CD14-positive monocyte (primary cell): ENCODE data around the gene LOC128125822.

Experiments used
- DNase-seq, 3 donors: peaks; one replicate each; pipeline ENCODE4 v3.0.0-alpha.2; 2011 to 2022
- H2AFZ ChIP-seq: 2 replicates; pipeline ENCODE4 v1.6.0; 2012; ENCODE audit warnings: mild to moderate bottlenecking, low read depth, low read length, inconsistent platforms; ENCODE audit not compliant: insufficient read depth, poor library complexity, severe bottlenecking
- H3K27ac ChIP-seq, 2 donors: 1 replicate in 1 of 2; 2 replicates in 1 of 2; pipeline ENCODE4 v1.5.1; 2012 to 2013; ENCODE audit warnings: low read length in 2 of 2, control low read depth in 1 of 2, inconsistent platforms in 1 of 2, low read depth in 1 of 2, mild to moderate bottlenecking in 1 of 2
- H3K27me3 ChIP-seq, 2 donors: one replicate each; pipeline versions ENCODE4 v1.6.0 to v1.6.1; 2011 to 2013; ENCODE audit warnings: low read length in 2 of 2; ENCODE audit not compliant: control insufficient read depth in 2 of 2, insufficient read depth in 2 of 2
- H3K36me3 ChIP-seq, 2 donors: replicated peaks in 1 of 2; 1 replicate in 1 of 2; 2 replicates in 1 of 2; pipeline versions ENCODE4 v1.5.1 to v1.6.1; 2012 to 2013; ENCODE audit warnings: low read length in 2 of 2, control low read depth in 1 of 2, inconsistent platforms in 1 of 2, mild to moderate bottlenecking in 1 of 2; ENCODE audit not compliant: insufficient read depth in 2 of 2, control insufficient read depth in 1 of 2
- H3K4me1 ChIP-seq, 2 donors: 1 replicate in 1 of 2; 2 replicates in 1 of 2; pipeline versions ENCODE4 v1.5.1 to v1.6.1; 2012 to 2013; ENCODE audit warnings: low read length in 2 of 2, control low read depth in 1 of 2, inconsistent platforms in 1 of 2, mild to moderate bottlenecking in 1 of 2, moderate library complexity in 1 of 2; ENCODE audit not compliant: insufficient read depth in 2 of 2, control insufficient read depth in 1 of 2
- H3K4me2 ChIP-seq: replicated peaks from 2 replicates; pipeline ENCODE3; 2012; ENCODE audit warnings: low read length, moderate library complexity, mild to moderate bottlenecking; ENCODE audit not compliant: poor library complexity, severe bottlenecking; ENCODE audit errors: extremely low read depth
- H3K4me3 ChIP-seq, 3 experiments: fragments of 200-600 bp in 1 of 3; sonication (generic) in 1 of 3; replicated peaks in 1 of 3; 1 replicate in 2 of 3; 2 replicates in 1 of 3; pipeline ENCODE4 v1.5.1; 2011 to 2013; ENCODE audit warnings: low read length in 3 of 3, mild to moderate bottlenecking in 3 of 3, control low read depth in 2 of 3, low read depth in 2 of 3, inconsistent platforms in 1 of 3, moderate library complexity in 1 of 3
- H3K79me2 ChIP-seq: 2 replicates; pipeline ENCODE4 v1.6.0; 2012; ENCODE audit warnings: mild to moderate bottlenecking, control low read depth, inconsistent platforms, low read length, moderate library complexity; ENCODE audit not compliant: insufficient read depth
- H3K9ac ChIP-seq: 2 replicates; pipeline ENCODE4 v1.6.0; 2017; ENCODE audit warnings: low read length, mild to moderate bottlenecking; ENCODE audit not compliant: insufficient read depth, poor library complexity, severe bottlenecking
- H3K9me3 ChIP-seq, 2 donors: replicated peaks in 1 of 2; 1 replicate in 1 of 2; 2 replicates in 1 of 2; pipeline versions ENCODE4 v1.5.1 to v1.6.1; 2012 to 2013; ENCODE audit warnings: low read length in 2 of 2, control low read depth in 1 of 2; ENCODE audit not compliant: control insufficient read depth in 1 of 2, insufficient read depth in 1 of 2
- H4K20me1 ChIP-seq: 2 replicates; pipeline ENCODE4 v1.6.0; 2012; ENCODE audit warnings: mild to moderate bottlenecking, low read length, control low read depth, moderate library complexity; ENCODE audit not compliant: insufficient read depth
- H3K27ac Mint-ChIP-seq, 7 donors: one replicate each; pipeline ENCODE4 v1.8.0; 2020; ENCODE audit warnings: mild to moderate bottlenecking in 7 of 7, mixed read lengths in 7 of 7, moderate library complexity in 6 of 7, inconsistent platforms in 2 of 7
- H3K27me3 Mint-ChIP-seq, 3 donors: one replicate each; pipeline ENCODE4 v1.8.0; 2021 to 2022; ENCODE audit warnings: low read depth in 3 of 3, mild to moderate bottlenecking in 3 of 3, mixed read lengths in 3 of 3, moderate library complexity in 3 of 3, inconsistent platforms in 1 of 3
- H3K36me3 Mint-ChIP-seq, 2 donors: one replicate each; pipeline ENCODE4 v1.8.0; 2020; ENCODE audit warnings: mixed read lengths in 2 of 2, inconsistent platforms in 1 of 2, mild to moderate bottlenecking in 1 of 2
- H3K4me1 Mint-ChIP-seq: one replicate; pipeline ENCODE4 v1.8.0; 2020; ENCODE audit warnings: mild to moderate bottlenecking, mixed read lengths
- H3K4me3 Mint-ChIP-seq, 2 donors: one replicate each; pipeline ENCODE4 v1.8.0; 2020; ENCODE audit warnings: mild to moderate bottlenecking in 2 of 2, mixed read lengths in 2 of 2, moderate library complexity in 1 of 2
- H3K9me3 Mint-ChIP-seq, 7 donors: one replicate each; pipeline ENCODE4 v1.8.0; 2020 to 2022; ENCODE audit warnings: mixed read lengths in 7 of 7, mild to moderate bottlenecking in 6 of 7, moderate library complexity in 6 of 7, inconsistent platforms in 2 of 7
- CTCF ChIP-seq: fragments of 200-600 bp; IDR thresholded peaks from one replicate; pipeline ENCODE4 v1.8.0; 2022; ENCODE audit warnings: antibody characterized with exemption, mild to moderate bottlenecking
- WGBS: methylation state at CpG from one replicate; pipeline ENCODE4 v1.1.5; 2013; ENCODE audit warnings: missing lambda C conversion rate; ENCODE audit not compliant: insufficient coverage; 5-methylcytosine and 5-hydroxymethylcytosine counted together
- intact Hi-C, 2 donors: fragments of 100-400 bp; cut with micrococcal nuclease; formaldehyde crosslinking; loops; one replicate each; pipeline versions ENCODE4 v1.15.0 to v1.15.1; 2023

LOC128125822 gene

GRCh38 chr6:63563235-63563634, 9.0 kb upstream of the LOC128125822 start:
- Mint-ChIP-seq H3K9me3 (peaks cover 0 to 3% (median 0%) of the 10 kb centered on the region in 7 donors), H3K27me3 (peaks cover 0 to under 1% (median 0%) of the 10 kb centered on the region in 3 donors), H3K4me1 (no peaks in the 10 kb centered on the region), H3K4me3 (no peak overlapping the region), H3K36me3 (no peaks in the 10 kb centered on the region), H3K27ac (peak overlapping the region in 1 of 7 donors; percentile 1)
- TF ChIP-seq CTCF, result no peak
- H3K9ac ChIP-seq, result no peak overlapping the region
- no peak overlapping the region for H2AFZ ChIP-seq
- H3K27ac ChIP-seq, result no peak overlapping the region
- no peak overlapping the region for H3K4me3 ChIP-seq
- no peak overlapping the region for H3K4me2 ChIP-seq
- H3K4me1 ChIP-seq, result no peaks in the 10 kb centered on the region
- no peaks in the 10 kb centered on the region for H3K27me3 ChIP-seq
- H3K36me3 ChIP-seq, result no peaks in the 10 kb centered on the region
- no peak for DNase-seq
- H4K20me1 ChIP-seq, result no peaks in the 10 kb centered on the region
- H3K79me2 ChIP-seq, result no peaks in the 10 kb centered on the region
- 88% methylated on average over 1 of the region's 1 CpG for WGBS
- intact Hi-C loops, result no loop called here
- H3K9me3 ChIP-seq, result no peaks in the 10 kb centered on the region

- DNase-seq, result no peak
- Histone ChIP-seq H3K9ac (no peak overlapping the region), H3K36me3 (no peaks in the 10 kb centered on the region), H3K27me3 (peaks cover 0 to 2% of the 10 kb centered on the region in 2 donors), H3K79me2 (no peaks in the 10 kb centered on the region), H3K4me1 (no peaks in the 10 kb centered on the region), H3K27ac (no peak overlapping the region), H3K4me2 (no peak overlapping the region), H4K20me1 (no peaks in the 10 kb centered on the region), H2AFZ (no peak overlapping the region), H3K4me3 (no peak overlapping the region), H3K9me3 (no peaks in the 10 kb centered on the region)
- H3K27me3 Mint-ChIP-seq, result peaks cover 0 to 8% (median 2%) of the 10 kb centered on the region in 3 donors
- H3K4me1 Mint-ChIP-seq, result no peaks in the 10 kb centered on the region
- H3K4me3 Mint-ChIP-seq, result no peak overlapping the region
- WGBS, result no CpG with 5 or more reads among the region's 4 CpGs
- no peak for TF ChIP-seq CTCF
- H3K9me3 Mint-ChIP-seq, result peaks cover 0 to 5% (median 0%) of the 10 kb centered on the region in 7 donors
- H3K36me3 Mint-ChIP-seq, result no peaks in the 10 kb centered on the region
- H3K27ac Mint-ChIP-seq, result no peak overlapping the region
- intact Hi-C loops, result no loop called here
These were observed 7.1 kb upstream of the LOC128125822 start for GRCh38 chr6:63565058-63565726.
